ENCODE measurements around the gene MDH1. TPM values are rescaled to one million over a fixed set of nuclear protein-coding genes. Genes with fewer than 3 reads are reported as not detected.

MDH1 gene
- total RNA-seq, 6 donors from 2014 or later, result 56.6 to 121 (median 104) TPM

DNA sequence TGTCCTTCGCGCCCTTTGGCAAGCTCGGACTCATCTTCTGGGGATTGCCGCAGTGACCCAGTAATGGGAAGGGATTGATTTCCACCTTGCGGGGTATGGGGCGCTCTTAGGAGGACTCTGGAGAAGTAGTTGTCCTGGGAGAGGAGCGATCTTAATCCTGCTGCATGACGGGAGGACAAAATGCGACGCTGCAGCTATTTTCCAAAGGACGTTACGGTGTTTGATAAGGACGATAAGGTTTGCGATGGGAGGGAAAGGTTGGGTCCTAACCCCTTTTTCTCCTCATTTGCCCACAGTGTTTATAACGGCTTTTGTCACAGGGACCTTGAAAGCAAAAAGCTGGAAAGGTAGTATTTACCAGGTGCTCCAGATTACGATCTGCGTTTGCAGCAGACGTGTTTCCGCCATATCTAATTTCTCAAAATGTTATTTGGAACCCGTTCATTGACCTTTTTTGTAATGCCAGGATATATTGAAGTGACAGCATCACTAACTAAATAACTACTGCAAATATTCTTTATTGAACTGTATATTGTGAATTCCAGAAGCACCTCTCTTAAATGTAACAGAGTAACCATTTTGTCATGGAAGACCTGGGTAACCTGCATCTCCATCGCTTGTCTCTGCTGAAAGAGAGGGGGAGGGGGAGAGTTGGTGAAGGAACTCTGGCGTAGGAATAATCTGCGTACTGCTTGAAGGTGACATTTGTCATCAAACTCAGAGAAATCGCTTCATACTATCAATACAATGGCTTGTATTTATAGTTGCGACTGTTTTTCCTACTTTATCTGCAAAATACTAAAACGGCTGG, 590 bp downstream of the MDH1 start:
- Histone ChIP-seq H3K36me3 (peaks cover 0 to under 1% (median 0%) of the 10 kb centered on the region in 4 donors), H3K4me1 (peaks cover 16 to 35% (median 24%) of the 10 kb centered on the region in 4 donors), H3K9me3 (no peaks in the 10 kb centered on the region), H3K4me3 (peak overlapping the region; percentile 58 to 83 (median 76)), H3K27ac (peak overlapping the region; percentile 81 to 88 (median 86)), H3K27me3 (no peaks in the 10 kb centered on the region)
- no peak for DNase-seq
- WGBS, 2 donors, result 8% methylated on average over 24 to 26 of the region's 26 CpGs
- no peak for TF ChIP-seq EP300 (IDR thresholded peaks at IDR 0.05)
- TF ChIP-seq, protein P1, sequence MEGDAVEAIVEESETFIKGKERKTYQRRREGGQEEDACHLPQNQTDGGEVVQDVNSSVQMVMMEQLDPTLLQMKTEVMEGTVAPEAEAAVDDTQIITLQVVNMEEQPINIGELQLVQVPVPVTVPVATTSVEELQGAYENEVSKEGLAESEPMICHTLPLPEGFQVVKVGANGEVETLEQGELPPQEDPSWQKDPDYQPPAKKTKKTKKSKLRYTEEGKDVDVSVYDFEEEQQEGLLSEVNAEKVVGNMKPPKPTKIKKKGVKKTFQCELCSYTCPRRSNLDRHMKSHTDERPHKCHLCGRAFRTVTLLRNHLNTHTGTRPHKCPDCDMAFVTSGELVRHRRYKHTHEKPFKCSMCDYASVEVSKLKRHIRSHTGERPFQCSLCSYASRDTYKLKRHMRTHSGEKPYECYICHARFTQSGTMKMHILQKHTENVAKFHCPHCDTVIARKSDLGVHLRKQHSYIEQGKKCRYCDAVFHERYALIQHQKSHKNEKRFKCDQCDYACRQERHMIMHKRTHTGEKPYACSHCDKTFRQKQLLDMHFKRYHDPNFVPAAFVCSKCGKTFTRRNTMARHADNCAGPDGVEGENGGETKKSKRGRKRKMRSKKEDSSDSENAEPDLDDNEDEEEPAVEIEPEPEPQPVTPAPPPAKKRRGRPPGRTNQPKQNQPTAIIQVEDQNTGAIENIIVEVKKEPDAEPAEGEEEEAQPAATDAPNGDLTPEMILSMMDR (IDR thresholded peaks at IDR 0.05), result no peak
- peak; percentile 4 to 40 for ATAC-seq (ENCODE audit: low FRiP score in 2 of 2)

DNA sequence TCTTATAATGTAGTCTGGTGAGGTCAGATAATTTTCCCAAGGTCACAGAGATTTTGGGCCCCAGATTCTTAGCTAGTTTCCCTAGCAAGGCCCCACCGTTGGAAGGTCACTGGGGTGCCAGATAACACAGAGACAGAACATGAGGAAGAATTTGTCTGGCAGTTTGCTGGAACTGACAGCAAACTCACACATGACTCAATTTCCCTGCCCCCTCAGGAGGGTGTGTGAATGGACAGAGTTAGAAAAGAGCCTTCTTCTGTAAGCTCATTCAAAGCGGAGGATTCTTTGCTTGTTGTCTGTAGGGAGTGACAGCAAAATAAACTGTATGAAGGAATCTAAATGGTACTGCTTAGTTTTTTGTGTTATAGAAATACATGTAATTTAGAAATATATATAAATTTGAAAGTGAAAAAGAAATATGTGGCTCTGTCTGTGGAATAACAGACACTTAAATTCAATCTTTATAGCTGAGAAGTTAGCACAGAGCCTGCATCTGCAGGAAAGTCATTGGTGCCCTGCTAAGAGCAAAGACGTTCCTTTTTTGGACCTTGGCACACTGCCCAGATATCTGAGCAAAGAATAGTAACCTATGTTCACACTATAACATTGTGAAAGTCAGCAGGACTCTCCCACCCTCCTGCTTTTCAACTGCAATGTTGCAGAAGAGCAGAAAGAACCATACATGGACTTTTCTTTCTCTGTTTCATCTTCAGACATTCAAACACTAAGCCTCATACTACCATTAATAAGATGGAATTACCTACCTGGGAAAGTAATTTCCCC, 2.1 kb downstream of the MDH1 start:
- DNase-seq (peak in 1 of 2 donors; percentile 49), ATAC-seq (ENCODE audit: low FRiP score in 2 of 2) (no peak)
- no peaks in the 10 kb centered on the region for H3K9me3 ChIP-seq
- TF ChIP-seq POLR2AphosphoS5 (IDR thresholded peaks at IDR 0.05), result no peak
- TF ChIP-seq, protein P1 (IDR thresholded peaks at IDR 0.05), result no peak
- no peak for TF ChIP-seq POLR2A (IDR thresholded peaks at IDR 0.05)
- TF ChIP-seq EP300 (IDR thresholded peaks at IDR 0.05), result no peak
- H3K4me1 ChIP-seq, result peaks cover 16 to 35% (median 24%) of the 10 kb centered on the region in 4 donors
- H3K27ac ChIP-seq, result no peak overlapping the region
- 47 to 52% methylated on average over 3 of the region's 3 CpGs for WGBS, 2 donors
- no peaks in the 10 kb centered on the region for H3K27me3 ChIP-seq
- H3K4me3 ChIP-seq, result no peak overlapping the region
- peaks cover 0 to 15% (median 4%) of the 10 kb centered on the region in 4 donors for H3K36me3 ChIP-seq

DNA sequence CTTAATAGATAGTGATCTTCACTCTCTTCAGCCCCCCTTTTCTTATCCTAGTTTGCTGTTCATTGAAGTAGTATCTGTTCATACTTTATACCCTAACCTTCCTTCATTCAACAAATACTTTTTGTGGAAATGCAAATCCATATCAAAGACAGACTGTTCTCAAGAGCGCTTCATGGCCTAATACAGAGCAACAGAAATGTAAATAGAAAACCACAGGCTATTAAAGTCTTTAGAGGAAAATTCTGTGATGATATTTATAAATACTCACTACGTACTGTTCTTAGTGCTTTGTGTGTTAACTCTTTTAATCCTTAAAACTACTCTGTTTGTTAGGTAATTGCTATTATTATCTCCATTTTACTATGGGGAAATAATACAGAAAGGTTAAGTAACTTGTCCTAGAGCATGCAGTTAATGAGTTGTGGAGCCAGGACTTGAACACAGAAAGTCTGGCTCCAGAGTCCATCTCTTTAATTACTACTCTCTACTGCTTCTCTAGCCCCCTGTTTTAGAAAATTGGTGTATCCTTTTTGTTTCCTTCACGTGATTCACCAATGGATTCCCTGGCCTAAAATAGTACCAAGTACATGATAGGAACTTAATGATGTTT, 2.9 kb downstream of the MDH1 start:
- 77 to 78% methylated on average over 3 of the region's 3 CpGs for WGBS, 2 donors
- no peaks in the 10 kb centered on the region for H3K9me3 ChIP-seq
- H3K4me1 ChIP-seq, result peaks cover 16 to 35% (median 24%) of the 10 kb centered on the region in 4 donors
- peaks cover 0 to 22% (median 4%) of the 10 kb centered on the region in 4 donors for H3K36me3 ChIP-seq
- no peak for ATAC-seq (ENCODE audit: low FRiP score in 2 of 2)
- no peak overlapping the region for H3K27ac ChIP-seq
- no peaks in the 10 kb centered on the region for H3K27me3 ChIP-seq
- no peak for DNase-seq
- TF ChIP-seq, protein P1 (IDR thresholded peaks at IDR 0.05), result no peak
- TF ChIP-seq EP300 (IDR thresholded peaks at IDR 0.05), result no peak
- no peak for TF ChIP-seq POLR2AphosphoS5 (IDR thresholded peaks at IDR 0.05)
- no peak for TF ChIP-seq POLR2A (IDR thresholded peaks at IDR 0.05)
- no peak overlapping the region for H3K4me3 ChIP-seq

DNA sequence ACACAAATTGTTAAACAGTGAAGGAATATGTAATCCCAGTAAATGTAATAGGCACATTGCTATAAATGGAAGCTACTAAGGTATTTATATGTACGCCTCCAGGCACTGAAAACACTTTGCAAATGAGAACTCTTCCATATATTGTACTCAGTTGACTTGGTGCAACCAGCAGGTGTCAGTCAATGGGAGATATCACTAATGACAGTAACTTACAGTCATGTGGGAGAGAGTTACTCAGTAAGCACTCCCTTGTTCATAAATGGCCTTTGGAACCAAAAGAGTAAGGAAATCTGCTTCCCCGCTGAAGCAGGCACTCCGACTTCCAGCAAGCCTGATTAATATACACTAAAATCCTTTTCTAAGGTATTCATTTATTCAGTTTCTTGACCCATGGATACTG, 5.9 kb downstream of the MDH1 start:
- WGBS, 2 donors, result 94 to 98% methylated on average over 3 of the region's 3 CpGs

More for the DNA sequence above, 5.9 kb downstream of the MDH1 start:
- Histone ChIP-seq H3K4me3 (no peak overlapping the region), H3K9me3 (no peaks in the 10 kb centered on the region), H3K27ac (no peak overlapping the region), H3K36me3 (peaks cover 0 to 41% (median 4%) of the 10 kb centered on the region in 4 donors), H3K4me1 (peaks cover 4 to 19% (median 13%) of the 10 kb centered on the region in 4 donors), H3K27me3 (no peaks in the 10 kb centered on the region)
- TF ChIP-seq EP300 (IDR thresholded peaks at IDR 0.05) (no peak), POLR2AphosphoS5 (IDR thresholded peaks at IDR 0.05) (no peak), POLR2A (IDR thresholded peaks at IDR 0.05) (no peak)
- TF ChIP-seq, protein P1 (IDR thresholded peaks at IDR 0.05), result no peak
- ATAC-seq (ENCODE audit: low FRiP score in 2 of 2) (no peak), DNase-seq (no peak)
